Measurements from ENCODE around the gene TMIGD3.
"Not testable (repeated sequence)": the region's sequence is repeated elsewhere in the genome, so short reads cannot be mapped to it uniquely, and the experiment has no call there.

The TMIGD3 gene

GRCh38 chr1:111503585-111504060 lies at the start of gene TMIGD3, which contains the start of gene ADORA3:
Gene TMIGD3, minus strand, starts transcription at chr1:111503633. Its CDS starts 279 bp downstream, at chr1:111503354.
Gene ADORA3, minus strand, starts transcription at chr1:111503633. Its CDS starts 279 bp downstream, at chr1:111503354.
- DNase-seq: no peak

DNA sequence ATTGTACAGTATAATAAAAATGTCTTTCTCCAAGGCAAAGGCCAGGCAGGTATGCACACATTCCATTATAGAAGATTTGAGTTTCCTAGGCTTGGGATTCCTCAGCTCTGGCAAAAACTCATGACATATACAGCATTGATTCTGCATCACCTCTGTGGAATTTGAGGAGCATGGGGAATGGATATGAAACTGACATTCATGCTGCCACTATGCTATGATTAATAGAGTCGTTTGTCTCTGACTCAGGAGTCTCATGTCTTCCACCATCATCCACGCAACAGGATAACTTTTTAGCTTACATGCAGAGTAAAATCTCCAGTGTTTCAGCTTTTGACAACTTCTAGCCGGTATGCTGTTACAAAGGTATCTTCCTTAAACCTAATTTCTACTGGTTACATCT lies 49.8 kb upstream of the TMIGD3 start:
- no peak for DNase-seq

- no peak for DNase-seq
Observed at GRCh38 chr1:111552587-111552986, 49.2 kb upstream of the TMIGD3 start.

DNA sequence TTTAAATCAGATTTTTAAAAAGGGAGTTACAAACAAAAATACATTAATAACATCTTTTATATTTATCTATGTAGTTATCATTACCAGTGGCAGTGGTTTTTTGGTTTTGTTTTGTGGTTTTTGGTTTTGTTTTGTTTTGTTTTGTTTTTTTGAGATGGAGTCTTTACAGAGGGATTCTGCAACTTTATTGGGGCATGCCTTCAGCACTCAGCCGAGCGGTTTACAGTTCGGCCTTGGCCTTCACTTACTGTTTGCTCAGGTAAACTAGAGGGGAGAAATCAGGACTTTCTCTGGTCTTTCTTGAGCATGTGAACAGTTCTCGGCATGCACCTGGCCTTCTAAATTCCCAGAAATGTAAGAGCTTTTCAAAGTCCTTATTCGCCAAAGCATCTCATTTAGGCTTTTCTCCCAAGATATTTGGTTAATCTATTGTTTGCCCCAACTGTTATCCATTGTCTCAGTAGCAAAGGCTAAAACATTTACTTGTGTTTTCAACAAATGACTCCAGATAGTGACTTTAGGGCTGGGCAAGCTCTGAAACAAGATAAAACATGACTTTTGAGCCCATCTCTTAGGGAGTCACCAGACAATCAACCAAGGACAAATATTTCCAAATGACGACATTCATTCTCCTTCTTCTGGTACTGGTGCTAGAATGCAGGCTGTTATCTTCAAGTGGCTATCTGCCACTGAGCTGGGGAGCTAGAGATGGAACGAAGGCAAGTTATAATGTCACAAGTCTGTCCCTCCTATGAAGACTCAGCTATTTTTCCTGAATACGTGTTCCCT lies 48.4 kb upstream of the TMIGD3 start:
- DNase-seq: no peak

- not testable (repeated sequence) for DNase-seq
Observed at GRCh38 chr1:111547786-111548185, 44.4 kb upstream of the TMIGD3 start.

- DNase-seq: no peak
Observed at GRCh38 chr1:111542187-111542586, 38.8 kb upstream of the TMIGD3 start.

DNA sequence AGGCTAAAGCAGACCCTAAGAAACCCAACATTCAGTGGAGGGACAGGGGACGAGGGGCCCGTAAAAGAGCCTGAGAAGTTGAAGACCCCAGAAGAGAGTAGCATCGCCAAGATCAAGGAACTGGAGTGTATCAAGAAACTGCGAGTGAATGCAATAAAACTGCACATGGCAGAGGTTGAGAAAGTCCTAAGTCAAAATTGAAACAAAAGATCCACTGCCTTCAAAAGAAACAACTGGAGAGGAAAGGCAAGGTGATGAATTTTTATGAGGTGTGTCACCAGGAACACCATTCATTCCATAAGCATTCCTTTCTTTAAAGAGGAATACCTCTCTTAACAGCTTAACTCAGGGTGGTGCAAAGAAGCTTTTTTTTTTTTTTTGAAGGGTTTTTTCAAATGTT lies 38.3 kb upstream of the TMIGD3 start:
- DNase-seq: no peak

DNA sequence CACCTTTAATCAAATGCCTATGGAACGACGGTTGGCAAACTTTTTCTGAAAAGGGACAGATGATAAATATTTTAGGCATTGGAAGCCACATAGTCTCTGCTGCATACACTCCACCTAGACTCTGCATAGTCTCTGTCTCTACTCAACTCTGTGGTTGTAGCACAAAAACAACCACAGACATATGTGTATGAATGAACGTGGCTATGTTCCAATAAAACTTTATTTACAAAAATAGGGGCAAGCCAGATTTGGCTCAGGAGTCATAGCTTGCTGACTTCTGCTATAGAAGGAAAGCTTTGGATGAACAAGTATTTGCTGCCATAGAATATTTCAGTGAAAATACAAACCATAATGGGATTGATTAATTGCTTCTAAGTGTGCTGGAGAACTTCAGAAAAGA lies 37.5 kb upstream of the TMIGD3 start:
- DNase-seq: no peak

- DNase-seq: no peak
Observed at GRCh38 chr1:111538343-111539025, 35.1 kb upstream of the TMIGD3 start.

DNA sequence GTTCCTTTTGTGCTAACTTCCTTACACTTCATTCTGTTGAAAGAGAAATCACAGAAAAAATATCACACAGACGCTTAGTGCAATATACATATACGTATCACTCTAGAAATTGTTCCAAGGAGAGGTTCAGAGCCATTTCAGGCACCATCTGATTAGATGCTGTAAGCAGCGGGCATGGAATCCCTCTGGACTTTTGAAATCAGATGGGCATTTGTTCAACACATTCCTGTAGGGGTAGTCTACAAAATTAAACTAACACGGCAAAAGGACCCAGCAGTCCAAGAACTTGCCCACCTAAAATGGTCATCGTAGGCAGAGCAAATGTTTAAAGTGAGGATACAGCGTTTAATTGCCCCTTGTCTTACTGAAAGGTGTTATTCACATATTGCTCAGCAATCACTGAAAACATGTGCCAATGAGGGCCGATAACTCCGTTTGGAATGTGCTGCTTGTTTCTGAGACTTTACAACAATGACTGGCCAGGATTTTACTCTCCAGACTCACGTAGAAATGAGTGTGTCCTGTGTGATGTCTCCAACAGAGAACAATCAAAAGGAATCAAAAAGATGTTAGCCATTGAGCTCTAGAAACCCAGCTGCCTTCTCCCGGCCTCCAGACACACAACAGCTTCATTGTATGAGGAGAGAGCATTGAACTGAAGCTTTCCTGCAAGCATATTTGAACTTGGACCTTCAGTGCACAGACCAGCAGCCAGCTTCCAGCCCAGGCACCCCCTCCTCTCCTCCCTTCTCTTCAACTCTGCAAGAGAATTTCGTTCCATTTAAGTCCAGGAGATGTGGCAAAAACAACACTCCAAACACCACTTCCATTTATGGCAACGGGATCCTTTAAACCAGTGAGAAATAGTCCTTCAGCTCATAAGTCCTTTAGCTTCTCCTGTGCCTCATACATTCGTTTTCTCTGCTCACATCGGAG lies 32.1 kb upstream of the TMIGD3 start:
- DNase-seq: no peak

GRCh38 chr1:111520053-111520452 lies 16.6 kb upstream of the TMIGD3 start:
- DNase-seq: no peak

DNA sequence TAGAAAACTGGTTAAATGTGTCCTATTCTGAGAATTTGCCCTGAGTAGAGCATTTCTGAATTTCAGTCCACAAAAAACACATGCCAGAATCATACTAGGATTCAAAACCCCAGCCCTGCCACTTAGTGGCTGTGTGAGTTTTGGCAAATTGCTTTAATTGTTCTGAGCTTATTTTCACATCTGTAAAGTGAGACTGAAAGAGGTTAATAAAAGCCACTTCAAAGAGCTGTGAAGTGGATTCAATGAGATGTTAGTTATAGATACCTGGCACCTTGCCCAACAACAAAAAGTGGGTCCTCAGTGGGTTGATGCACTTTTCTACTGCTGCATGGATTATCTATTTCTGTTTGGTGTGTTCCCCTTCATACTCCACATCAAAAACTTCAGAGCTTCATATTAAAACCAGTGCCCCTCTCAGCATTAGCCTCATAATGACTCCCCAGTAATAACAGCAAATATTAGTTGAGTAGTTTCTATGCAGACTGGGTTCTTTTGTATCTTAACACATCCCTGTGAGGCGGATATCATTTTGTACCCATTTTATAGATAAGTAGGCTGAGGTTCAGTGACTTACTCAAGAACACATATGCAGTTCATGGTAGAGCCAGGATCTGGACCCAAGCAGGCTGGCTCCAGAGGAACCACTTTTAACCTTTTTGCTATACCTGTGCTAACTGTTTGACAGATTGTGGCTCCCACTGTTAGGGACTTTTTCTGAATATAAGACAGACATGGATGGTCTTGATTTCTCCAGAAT lies 14.2 kb upstream of the TMIGD3 start:
- DNase-seq: peak; percentile 38

GRCh38 chr1:111516005-111516535 lies 12.6 kb upstream of the TMIGD3 start:
- no peak for DNase-seq

GRCh38 chr1:111515291-111516004 lies 12.0 kb upstream of the TMIGD3 start:
- no peak for DNase-seq

DNA sequence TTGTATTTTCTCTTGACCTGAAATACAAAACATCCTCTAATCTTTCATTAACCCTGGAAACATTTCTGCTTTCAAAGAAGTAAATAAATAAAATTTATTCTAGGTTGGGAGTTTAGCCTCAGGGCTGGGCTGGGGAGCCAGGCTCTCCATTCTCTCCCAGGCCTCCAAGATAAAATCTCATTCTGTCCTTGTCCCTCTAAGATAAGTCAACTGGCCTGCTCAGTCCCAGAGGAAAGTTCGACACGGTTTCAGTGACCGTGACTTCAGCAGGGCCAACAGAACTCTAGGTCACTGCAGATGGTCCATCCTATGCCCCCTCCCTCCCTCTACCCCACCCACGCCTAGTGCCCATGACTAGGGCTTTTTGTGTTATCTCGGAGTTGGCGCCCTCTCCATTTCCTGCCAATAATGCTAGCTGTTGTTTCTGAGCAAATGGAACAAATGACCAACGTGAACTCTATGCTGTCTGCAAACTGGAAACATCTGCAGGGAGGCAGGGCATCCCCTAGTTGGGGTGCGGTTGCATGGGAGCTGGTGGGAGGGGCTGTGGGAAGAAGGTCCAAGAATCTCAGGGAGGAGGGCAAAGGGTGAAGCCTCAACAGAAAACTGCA lies 10.1 kb upstream of the TMIGD3 start:
- DNase-seq: no peak

DNA sequence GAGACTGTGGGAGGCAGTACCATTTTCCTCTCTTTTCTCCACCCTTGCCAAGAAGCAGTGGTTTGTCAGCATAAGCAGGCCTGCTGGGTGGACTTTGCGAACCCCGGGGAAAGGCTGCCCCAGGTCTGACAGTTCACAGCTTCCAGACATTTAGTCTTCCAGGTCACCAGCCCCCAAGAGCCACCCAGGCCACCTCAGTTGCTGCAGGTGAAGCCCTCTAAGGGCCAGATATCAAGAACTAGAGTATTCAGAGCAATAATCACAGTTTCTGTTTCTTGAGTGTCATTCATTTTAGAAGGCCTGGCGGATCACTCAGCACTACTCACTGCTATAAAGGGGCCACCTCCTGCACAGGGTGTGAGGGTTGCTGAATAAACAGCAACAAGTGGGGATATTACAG lies 9.5 kb upstream of the TMIGD3 start:
- DNase-seq: no peak

DNA sequence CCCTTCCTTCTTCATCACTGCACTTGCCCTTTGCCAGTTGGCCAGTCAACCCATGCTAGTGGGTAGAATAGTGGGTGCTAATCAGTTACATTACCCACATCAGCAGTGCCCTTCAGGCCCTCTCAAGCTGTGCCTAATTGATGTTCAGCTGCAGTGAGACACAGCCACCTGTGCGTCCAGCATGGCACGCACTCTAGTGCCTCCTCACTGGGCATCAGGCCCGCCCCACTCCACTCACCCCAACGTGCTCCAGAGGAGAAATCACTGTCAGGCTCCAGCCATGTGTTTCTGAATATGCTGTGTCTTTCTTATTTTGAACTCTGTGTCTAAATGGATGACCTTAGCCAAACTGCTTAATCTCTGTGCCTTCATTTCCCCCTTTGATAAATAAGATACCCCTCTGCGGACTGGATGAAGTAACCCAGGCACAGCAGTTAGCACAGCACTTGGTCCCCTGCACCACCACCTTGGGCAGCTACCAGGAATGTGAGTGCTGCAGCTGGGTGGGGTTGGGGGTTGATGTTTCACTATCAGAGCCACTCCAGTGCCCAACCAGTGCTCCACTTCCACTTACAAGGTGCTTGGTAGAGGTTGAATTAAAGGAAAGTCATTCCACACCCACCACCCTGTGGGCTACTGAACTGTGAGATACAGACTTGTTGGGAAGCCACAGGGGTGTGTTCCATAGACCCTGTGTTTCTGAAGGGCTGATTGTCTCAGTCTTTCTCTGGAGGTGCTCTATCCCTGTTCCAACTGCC lies 8.9 kb upstream of the TMIGD3 start:
- DNase-seq: no peak

- DNase-seq: no peak
Observed at GRCh38 chr1:111511370-111511769, 7.9 kb upstream of the TMIGD3 start.

DNA sequence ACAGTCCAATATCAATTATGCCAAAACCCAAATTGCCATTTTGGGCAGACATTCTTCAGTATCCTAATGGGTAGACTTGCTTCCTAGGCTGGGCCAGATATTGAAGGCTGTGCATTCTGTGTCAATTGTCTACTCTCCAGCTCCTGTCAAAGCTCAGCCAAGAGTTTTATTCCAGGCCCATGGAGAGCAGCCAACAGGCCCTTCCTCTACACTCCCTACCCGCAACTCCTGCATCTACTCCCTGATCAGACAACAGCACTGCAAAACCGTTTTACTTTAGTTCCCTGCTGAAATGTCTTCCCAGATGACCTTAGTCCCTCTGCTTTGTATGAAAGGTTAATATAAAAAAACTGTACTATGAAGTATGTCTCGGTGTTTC lies 6.6 kb upstream of the TMIGD3 start:
- no peak for DNase-seq
